NCI-H146 (cell line): ENCODE measurements around the gene GDF7.
A peak's percentile ranks its signal among the peaks of the same experiment; 100 is the strongest.

Source experiments
- DNase-seq: peaks from one replicate; lab custom pipeline; 2025; lab: John Stamatoyannopoulos, UW

GDF7 gene

DNA sequence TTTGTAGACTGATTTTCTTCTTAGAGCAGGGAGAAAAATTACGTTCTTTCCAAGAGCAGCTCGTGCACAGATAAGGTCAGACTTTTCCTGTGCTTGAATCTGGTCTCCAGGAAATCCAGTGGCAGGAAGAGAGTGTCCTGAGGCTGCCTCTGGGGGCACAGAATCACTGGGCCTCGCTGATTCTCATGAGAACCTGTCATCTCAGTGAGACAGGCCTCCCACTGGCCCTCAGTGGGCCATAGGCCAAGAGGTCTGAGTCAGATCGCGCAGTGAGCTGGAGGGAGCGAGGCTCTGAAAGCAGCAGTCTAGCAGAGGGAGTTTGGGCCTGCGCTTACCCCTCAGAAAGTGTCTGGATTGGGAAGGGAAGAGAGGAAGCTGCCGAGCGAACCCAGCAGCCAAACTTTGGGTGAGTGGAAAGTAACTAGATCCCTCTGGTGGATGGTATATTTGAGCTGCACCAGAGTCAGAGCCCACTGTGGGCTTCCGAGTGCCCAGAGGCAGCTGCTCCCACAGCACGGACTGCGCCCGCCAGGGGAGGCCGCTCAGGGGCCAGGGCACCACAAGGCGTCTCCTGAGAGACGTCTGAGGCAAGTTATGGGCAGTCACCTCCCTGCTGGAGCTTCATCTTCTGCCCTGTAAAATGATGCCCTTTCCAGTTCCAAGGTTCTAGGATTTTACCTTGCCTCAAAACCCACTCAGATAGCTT is 8.2 kb downstream of the GDF7 start:
- no peak for DNase-seq

DNA sequence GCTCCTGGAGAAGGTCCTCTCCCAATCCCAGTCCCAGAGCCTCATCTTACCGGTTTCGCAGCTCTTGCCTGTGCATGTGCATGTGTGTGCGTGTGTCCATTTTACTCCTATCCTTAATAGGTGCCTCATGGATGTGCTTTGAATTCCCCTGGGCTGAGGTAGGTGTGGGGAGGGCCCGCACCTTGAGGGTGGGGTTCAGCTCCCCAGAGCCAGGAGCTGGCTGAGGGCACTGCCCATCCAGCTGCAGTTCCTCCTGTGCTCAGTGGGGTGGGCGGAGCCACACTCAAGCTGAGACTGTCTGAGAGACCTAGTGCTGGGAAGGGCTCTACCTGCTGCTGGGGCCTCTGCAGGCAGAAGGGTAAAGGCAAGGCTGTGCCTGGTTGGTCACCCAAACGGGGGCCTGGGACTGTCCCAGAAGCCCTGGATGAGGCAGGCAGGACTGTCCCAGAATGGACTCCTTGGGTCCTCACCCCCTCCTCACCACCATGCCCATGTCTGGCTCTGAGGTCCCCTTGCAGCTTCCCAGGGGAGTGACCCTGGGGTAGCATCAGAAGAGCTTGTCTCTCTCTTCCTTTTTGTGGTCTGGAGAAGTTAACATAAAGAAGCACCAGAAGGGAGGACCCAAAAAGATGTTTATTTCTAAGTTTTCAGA is 8.9 kb downstream of the GDF7 start:
- DNase-seq = peak; percentile 14

DNA sequence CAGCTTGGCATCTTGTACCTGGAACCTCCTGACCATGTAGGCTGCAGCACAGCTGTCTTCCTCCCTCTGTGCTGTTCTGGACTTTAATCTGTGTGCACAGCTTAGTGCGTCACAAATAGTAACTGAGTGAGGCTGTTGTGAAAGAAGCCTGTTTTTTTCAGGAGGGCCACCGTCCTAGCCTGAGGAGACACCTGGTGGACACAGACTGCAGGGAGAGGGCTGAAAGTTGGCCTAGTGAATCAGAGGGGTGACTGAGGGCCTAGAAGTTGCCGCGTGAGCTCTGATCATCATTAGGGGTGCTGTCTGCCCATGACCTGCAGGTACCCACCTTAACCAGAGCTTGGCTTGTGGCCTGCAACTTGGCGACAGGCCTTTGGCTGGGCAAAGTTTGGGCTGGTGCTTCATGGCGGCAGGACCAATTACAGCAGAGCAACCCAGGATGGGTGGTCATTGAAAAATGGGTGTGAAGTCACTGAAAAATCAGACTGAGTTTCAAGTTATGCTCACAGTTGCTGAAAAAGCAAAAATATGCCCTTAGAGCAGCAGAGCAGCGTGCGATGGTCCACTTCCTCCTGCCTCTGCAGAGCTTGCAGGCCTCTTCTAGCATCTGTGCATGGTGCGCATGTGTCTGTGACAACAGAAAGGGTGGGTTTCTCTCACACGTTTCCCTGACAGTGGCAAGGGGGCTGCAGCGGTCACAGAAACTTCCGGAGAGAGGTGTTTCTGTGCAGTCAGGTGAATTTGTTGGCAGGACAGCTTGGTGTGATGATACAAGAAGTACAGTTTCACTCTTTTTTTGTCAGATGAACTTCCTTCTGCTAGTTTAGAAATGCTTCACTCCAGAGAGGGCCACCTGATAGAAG is 9.6 kb downstream of the GDF7 start:
- DNase-seq = no peak

DNA sequence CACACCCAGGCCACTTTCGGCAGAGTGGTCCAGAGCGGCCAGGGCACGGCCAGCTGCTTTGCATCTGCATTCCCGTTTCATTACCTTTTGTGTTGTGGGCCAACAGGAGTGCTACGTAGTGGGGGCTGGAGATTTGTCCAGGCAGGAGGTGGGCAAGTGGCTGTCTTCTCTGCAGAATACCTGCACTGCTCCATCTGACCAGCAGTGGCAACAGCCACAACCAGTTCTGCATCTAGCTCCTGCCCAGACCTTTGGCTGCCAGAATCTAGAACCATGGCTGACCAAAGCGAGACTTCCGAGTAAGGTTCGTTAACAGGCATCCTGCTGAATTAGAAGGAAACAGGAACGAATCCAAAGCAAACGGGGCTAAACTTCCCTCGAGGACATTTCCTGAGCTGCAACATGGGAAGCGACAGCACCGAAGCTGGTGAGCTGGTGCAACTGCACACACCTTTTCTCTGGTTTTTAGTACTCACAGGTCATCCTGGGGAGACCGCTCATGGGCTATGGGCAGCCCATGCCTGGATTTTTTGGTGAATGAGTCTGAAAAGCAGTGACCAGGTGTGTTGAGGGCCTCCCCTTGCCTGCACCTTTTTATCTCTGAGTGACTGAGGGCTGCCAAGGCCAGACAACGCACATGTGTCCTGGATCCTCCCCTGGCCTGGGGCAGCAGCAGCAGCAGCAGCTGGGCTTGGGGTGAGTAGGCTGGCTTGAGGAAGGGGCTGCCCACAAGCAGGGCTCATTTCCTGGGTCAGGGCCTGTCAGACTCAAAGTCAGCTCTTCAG is 10.5 kb downstream of the GDF7 start:
- no peak for DNase-seq

DNA sequence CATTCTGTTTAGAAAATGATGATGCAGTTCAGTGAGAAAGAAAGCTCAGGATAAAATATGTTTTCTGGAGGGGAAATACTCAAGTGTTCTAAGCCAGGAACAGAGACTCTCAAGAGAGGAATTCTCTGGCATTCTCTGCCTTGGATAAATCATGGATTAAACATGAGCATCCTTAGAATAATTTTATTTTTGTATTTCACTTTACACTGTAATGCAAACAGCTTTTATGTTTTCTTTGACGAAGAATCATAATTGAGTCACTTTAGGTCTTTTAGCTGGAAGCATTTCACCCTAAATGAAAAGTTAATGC is 11.1 kb downstream of the GDF7 start:
- no peak for DNase-seq

DNA sequence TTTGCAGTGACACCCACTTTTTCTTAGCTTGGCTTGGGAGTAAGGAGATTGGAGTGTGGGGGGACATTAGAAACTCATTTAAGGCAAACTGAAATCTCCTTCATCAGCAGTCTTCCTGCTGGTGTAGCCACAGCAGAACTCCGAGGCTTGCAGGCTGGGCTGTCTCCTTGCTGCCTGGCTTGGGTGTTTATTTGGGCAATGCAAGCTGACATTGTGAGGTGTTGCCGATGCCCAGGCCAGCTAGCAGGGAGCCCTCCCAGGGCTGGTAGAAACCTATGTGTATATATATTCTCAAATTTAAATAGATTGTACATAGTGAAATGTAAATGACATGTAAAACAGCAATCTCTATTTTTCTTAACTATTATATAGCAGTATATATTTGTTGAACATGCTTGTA is 11.8 kb downstream of the GDF7 start:
- DNase-seq = no peak

DNA sequence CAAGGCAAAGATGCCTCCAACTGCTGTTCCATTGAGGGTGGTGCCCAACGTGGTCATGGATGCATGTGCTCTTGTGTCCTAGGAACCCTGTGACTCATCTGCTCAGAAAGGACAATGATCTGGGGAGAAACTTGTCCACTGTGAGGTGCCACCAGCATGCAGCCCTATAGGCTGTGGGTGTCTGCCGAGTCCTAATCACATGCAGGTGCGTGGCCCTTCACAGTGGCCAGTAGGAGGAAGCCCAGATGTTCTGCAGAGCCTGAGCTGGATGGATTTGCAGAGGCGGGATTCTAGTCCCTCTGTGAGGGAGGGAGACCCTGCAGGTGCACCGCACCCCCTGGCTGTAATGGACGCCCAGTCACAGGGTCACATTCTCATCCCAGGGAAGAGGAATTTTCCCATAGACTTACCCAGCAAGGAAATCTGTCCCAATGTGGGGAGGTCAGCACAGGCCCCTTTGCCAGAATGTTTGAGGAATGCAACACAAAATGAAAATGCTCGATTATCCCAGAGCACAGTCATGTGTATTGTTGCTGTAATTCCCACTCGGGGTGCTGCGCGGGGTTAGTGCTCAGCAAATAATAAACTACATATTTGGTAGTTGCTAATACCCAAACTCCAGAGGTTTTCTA is 13.9 kb downstream of the GDF7 start:
- no peak for DNase-seq

DNA sequence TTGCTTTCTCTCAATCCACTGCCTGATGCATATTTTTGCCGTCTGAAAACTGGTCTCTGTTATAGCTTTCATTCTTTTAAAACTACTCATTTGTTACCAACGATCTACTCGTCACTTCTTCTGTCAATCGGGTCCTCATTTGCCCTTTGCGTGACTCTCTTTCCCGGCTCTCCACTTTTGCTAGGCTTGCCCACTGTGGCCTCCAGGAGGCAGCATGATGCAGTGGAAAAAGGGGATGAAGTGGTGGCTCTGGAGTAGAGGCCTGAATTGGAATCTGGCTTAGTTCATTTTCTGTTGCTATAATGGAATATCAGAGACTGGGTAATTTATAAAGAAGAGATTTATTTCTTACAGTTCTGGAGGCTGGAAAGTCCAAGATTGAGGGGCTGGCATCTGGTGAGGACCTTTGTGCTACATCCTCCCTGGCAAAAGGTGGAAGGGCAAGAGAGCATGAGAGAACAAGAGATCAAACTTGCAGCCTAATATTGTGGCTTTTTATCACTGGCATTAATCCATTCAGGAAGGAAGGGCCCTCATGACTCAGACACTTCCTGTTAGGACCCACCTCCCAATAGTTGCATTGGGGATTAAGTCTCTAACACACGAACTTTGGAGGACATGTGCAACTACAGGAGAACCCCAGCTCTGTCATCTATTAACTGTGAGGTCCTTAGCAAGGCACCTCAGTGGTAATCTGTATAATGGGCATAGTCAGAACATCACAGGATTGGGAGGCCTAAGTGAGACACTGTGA is 15.4 kb downstream of the GDF7 start:
- DNase-seq = no peak

DNA sequence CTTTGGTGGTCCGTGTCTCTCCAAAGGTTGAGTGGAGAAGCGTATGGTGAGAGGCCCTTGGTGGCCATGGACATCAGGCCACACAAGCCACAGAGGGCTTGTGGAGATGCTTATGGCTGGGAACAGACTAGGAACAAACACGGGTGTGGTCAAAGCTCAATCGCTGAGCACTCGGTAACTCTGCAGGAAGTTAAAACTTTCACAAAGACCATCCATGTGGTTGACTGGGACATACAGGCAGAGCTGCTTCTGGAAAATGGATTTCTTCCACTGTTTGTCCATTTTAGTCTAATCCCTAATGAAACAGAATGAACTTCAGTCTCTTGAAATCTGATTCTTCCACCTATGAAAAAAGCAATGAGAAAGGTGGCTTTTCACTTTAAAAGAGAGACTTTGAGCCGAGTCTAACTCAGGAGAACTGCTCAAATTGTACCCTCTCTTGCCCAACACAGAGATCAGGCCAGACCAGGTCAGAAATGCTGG is 17.7 kb downstream of the GDF7 start:
- no peak for DNase-seq

DNA sequence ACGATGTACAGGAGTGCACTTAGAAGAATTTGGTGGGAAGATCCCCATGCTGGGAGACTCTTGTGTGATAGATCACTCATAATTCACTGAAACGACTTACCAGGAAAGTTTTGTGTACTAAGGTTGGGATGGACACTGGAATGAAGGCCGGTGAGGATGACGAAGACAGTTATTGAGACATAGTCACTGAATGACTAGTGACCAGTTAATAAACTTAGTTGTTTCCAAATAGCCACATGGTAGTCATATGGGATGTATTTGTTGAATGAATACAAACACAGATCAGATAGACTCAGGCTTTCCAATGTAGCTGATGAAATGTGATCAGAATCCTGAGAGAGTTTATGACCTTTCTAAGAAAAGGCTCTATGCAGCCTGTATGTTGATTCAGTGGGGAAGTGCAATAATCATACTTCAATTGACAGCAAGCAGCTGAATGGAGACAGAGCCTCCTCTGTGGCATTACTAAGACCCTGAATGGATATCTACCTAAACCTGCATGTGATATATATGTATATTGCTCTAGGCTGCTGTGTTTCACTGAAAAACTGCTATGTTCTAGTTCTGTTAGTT is 20.4 kb downstream of the GDF7 start:
- no peak for DNase-seq

DNA sequence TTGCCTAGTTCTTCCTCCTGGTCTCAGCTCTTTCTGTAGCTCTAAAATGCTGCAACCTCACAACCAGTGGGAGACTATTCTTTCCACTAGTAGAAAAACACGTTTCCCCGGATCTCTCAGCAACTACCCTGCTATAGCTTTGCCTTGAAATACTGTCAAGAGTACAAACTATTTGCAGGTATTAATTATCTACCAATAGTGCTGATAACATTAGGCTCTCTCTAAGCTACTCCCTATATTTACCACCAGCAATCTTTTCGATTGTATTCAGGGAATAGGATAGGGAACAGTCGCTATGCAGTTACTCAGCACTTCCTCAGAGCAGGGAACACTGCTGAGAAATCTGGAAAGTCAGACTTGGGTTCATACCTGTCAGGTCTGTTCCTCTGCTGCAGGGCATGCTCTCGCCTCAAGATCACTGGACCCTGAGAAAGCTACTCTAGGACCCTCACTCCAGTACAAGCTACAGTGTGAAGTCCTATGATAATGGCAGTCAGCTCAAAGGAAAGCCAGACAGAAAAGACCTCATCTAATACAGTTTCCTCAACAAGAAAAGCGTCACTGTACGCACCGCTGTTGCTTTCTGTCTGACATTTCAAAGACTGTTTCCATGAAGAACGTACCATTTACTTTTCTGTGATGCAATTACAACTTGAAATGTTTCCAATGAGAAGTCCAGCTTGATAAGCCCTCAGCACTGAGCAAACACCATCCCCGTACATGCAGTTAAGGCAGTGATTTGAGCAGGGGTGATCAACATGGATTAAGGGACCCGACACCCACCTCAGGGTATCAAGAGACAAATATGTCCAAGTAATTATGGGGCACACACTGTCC is 22.7 kb downstream of the GDF7 start:
- DNase-seq = no peak

DNA sequence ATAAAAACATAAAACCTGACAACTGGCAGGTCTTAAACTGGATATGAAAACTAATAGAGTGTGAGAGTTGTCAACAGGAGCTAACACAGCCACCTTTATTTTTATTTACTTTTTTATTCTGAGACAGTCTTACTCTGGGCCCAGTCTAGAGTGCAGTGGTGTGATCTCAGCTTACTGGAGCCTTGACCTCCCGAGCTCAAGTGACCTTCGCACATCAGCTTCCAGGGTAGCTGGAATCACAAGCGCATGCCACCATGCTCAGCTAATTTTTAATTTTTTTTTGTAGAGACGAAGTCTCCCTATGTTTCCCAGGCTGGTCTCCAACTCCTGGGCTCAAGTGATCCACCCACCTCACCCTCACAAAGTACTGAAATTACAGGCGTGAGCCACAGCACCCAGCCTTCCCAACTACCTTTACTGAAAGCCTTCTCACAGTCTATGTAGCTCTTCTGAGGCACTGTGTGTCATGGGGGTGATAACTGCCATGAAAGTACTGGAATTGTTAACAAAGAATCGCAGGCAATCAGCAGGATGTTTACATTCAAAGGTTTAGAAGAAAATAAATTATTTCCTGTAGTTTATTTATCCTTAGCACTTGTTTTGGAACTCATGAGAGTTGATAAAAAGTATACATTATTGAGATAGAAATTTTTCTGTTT is 24.3 kb downstream of the GDF7 start:
- no peak for DNase-seq

DNA sequence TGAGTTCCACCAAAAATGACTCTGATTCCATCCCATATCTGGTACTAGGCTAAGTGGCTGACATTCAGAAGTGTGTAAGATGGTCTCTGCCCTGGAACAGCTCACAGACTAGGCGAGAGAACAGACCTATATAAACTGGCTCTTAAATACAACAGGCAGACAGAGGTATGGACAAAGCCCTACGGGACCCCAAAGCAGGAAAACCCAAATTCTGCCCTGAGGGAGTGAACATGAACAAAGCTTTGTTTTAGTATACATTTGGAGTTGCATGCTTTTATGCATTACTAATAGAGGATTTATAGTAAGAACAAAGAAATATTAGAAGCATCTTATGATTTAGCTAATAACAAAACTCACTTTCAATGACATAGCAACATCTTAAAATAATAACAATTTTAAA is 25.1 kb downstream of the GDF7 start:
- no peak for DNase-seq

DNA sequence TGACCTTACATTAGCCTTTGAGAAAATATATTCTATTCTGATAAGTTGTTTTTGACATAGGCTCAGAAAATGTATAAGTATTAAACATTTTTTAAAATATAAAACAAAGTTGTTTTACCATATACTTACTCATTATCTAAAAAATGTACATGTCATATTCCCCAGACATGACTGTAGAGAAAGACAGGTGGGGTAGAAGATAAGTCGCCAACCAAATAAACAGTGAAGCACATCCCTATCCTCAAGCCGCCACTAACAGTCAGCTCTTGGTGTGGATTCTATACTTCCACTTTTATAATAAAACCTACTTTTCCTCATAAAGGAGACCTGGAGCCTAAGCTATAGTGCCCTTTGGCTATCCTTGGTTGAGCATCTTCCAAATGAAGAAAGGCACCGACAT is 26.4 kb downstream of the GDF7 start:
- DNase-seq = no peak

DNA sequence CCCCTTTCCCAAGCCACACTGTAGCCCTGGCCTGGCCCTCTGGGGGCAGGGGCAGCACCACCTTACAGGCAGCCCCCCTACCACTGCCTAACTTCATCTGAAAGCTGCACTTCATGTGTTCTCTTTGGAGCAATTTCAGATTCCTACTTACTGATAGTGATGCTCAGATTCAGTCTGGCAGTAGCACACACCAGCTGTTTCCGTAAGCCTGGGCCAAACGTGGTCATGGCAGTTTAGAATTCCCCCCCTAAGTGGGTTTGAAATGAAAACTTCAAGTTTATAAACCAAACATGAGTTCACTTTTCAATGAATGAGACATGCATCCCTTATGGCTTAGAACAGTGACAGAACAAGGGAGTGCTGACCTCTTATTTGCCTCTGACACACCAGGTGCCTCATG is 29.4 kb downstream of the GDF7 start:
- DNase-seq = no peak

DNA sequence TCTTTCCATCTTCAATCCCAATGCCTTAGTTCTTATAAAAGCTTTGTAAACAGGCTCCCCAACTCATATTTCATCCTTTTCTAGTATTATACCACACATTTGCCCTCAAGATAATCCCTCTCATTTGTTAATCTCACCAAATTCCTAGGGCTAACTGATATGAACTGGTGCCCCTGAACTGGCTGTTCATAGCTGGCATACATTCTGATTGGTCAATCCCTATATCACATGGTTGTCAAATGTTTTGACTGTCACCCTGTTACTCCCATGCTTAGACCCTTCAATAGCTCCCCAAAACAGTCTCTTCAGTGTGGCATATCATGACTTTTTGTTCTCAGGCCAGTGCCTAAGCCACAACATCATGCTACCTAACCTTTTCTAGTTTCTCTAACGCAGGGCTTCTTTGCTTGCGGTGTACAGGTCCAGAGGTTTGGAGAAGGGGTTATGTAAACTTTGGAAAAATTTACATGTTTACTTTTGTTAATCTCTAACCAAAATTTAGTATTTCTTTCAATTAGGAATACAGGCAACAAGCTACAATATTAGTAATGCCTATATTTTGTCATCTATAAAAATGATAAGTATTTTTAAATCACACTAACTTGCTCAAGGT is 30.5 kb downstream of the GDF7 start:
- DNase-seq = no peak

DNA sequence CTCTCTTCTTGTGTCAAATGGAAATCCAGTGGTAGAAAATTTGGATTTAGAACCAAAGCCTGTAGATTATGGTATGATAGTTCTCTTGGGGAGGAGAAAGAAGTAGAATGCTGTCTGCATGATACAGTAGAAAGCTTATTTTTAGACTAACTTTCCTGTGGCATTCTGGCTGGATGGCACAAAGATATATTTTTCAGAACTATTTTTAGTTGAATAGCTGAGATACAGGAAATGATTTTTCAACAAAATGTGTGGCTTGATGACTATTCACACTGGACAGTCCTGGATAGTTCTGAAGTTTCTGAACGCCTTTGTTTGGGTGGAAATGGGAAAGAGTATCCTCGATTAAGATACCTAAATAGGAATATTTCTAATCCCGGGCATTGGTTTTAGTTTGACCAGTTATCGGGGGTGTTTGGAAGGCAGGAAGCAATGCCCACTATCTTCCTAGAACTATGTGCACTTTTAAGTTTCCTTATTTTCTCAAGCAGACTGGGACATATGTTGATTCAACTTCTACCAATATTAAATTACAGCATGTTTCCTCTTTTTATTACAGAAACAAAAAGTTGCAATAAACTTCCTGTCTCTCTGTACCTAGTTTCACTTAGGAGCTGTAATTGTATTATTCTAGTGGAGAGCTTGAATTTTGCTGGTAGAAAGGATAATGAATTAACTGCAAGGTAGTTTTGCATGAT is 32.1 kb downstream of the GDF7 start:
- DNase-seq = no peak

DNA sequence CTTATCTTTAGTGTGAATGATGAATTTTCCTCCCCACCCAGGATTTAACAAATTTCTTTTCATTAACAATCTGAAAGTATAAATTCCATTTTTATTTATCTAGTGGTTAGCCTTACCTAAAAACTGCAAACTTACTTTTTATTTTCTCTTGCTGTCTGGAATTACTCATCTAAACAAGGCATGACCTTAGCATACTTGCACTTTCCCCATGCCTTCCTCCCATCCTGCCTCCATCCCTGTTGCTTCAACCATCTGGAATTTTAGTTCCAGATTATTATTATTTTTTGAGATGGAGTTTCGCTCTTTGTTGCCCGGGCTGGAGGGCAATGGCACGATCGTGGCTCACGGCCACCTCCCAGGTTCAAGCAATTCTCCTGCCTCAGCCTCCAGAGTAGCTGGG is 35.6 kb downstream of the GDF7 start:
- no peak for DNase-seq
